Esophagus (tissue), 2 donors: Measurements from ENCODE around the gene KRT83. TPM values are rescaled to one million over a fixed set of nuclear protein-coding genes. Genes with fewer than 3 reads are reported as not detected.
"Not testable (repeated sequence)": the region's sequence is repeated elsewhere in the genome, so short reads cannot be mapped to it uniquely, and the experiment has no call there.

Experiments
- H3K27ac ChIP-seq, 2 donors: one replicate each; pipeline ENCODE4 v1.5.1; 2013; ENCODE audit warnings: low read depth in 2 of 2, mild to moderate bottlenecking in 2 of 2, inconsistent platforms in 1 of 2, low read length in 1 of 2, moderate library complexity in 1 of 2
- H3K27me3 ChIP-seq, 2 donors: one replicate each; pipeline ENCODE4 v1.6.1; 2013; ENCODE audit warnings: low read length in 2 of 2, control low read depth in 1 of 2, mild to moderate bottlenecking in 1 of 2; ENCODE audit not compliant: insufficient read depth in 2 of 2, control insufficient read depth in 1 of 2
- H3K36me3 ChIP-seq, 2 donors: one replicate each; pipeline ENCODE4 v1.6.1; 2013; ENCODE audit warnings: low read length in 1 of 2; ENCODE audit not compliant: control insufficient read depth in 2 of 2, insufficient read depth in 2 of 2
- H3K4me1 ChIP-seq, 2 donors: one replicate each; pipeline ENCODE4 v1.6.1; 2013; ENCODE audit warnings: low read length in 1 of 2; ENCODE audit not compliant: control insufficient read depth in 2 of 2, insufficient read depth in 2 of 2
- H3K4me3 ChIP-seq, 2 donors: one replicate each; pipeline ENCODE4 v1.5.1; 2013; ENCODE audit warnings: low read length in 2 of 2, mild to moderate bottlenecking in 2 of 2, low read depth in 1 of 2, moderate library complexity in 1 of 2
- H3K9me3 ChIP-seq, 2 donors: one replicate each; pipeline ENCODE4 v1.6.1; 2013; ENCODE audit warnings: mild to moderate bottlenecking in 2 of 2, low read depth in 1 of 2, low read length in 1 of 2, moderate library complexity in 1 of 2; ENCODE audit not compliant: control insufficient read depth in 2 of 2, insufficient read depth in 1 of 2
- WGBS, 2 donors: extraction: QIAGEN DNeasy Blood & Tissue Kit; methylation state at CpG; one replicate each; pipeline ENCODE4 v1.1.7; 2013; 5-methylcytosine and 5-hydroxymethylcytosine counted together
- polyA plus RNA-seq, 2 donors: library from polyadenylated mRNA; stranded (reverse); fragments of 200-250 nt; gene quantifications; one replicate each; pipeline ENCODE4 v1.2.3, GENCODE V29; 2013
- donor health status: healthy with polysubstance abuse.
- donor health status: Bipolar disorder and iron deficiency.

The KRT83 gene
- polyA plus RNA-seq, 2 donors: not detected

DNA sequence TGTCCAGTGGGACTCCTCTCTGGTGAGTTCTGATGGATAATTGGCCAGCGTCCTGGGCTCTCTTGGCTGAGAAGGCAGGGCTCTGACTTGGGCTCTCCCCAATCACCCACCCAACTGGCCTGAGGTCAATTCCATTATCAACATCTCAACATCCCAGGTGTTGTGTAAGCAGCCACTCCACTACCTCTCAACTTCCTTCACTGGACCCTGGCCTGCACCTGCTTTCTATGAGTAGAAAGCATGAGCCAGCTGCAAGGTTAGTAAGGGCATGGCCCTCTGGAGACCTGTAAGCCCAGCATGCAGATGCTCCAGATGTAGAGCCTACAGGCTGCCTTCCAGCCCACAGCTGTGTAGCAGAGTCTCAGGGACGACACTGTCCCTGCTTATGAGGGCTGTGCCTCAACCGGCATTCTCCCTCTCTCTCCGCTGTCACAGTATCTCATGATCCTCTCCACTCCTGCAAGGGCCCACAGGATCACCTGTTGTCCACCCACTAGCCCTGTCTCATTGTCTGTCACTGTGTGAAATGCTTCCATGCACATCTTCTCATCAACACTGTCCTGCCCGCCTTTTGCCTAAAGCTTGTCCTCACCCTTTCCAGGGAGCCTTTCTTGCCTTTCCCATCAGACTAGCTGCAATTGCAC is 24.5 kb downstream of the KRT83 start:
- no peak overlapping the region for H3K4me3 ChIP-seq
- no peaks in the 10 kb centered on the region for H3K9me3 ChIP-seq
- 90 to 92% methylated on average over 5 of the region's 5 CpGs for WGBS, 2 donors
- H3K36me3 ChIP-seq: peaks cover 0 to 2% of the 10 kb centered on the region in 2 donors
- H3K27me3 ChIP-seq: peaks cover 0 to 2% of the 10 kb centered on the region in 2 donors
- no peaks in the 10 kb centered on the region for H3K4me1 ChIP-seq
- no peak overlapping the region for H3K27ac ChIP-seq

GRCh38 chr12:52295663-52296062 is 25.5 kb downstream of the KRT83 start:
- Histone ChIP-seq H3K9me3 (no peaks in the 10 kb centered on the region), H3K4me1 (no peaks in the 10 kb centered on the region), H3K27ac (no peak overlapping the region), H3K36me3 (peaks cover 0 to 2% of the 10 kb centered on the region in 2 donors), H3K4me3 (no peak overlapping the region), H3K27me3 (peaks cover 0 to 2% of the 10 kb centered on the region in 2 donors)
- 76 to 83% methylated on average over 1 of the region's 1 CpG for WGBS, 2 donors

- Histone ChIP-seq H3K4me3 (no peak overlapping the region), H3K36me3 (peaks cover 0 to 2% of the 10 kb centered on the region in 2 donors), H3K4me1 (no peaks in the 10 kb centered on the region), H3K9me3 (no peaks in the 10 kb centered on the region), H3K27me3 (peaks cover 0 to 2% of the 10 kb centered on the region in 2 donors), H3K27ac (no peak overlapping the region)
- WGBS, 2 donors: 32 to 38% methylated on average over 1 of the region's 1 CpG
Observed at GRCh38 chr12:52294803-52295202, 26.4 kb downstream of the KRT83 start.

GRCh38 chr12:52293926-52294325 is 27.3 kb downstream of the KRT83 start:
- no peak overlapping the region for H3K4me3 ChIP-seq
- no peaks in the 10 kb centered on the region for H3K4me1 ChIP-seq
- WGBS, 2 donors: 91 to 100% methylated on average over 1 of the region's 1 CpG
- no peaks in the 10 kb centered on the region for H3K9me3 ChIP-seq
- H3K27me3 ChIP-seq: peaks cover 0 to 2% of the 10 kb centered on the region in 2 donors
- H3K36me3 ChIP-seq: peaks cover 0 to 2% of the 10 kb centered on the region in 2 donors
- H3K27ac ChIP-seq: no peak overlapping the region

- Histone ChIP-seq H3K27ac (no peak within 1 kb of the TSS), H3K27me3 (peaks cover 0 to 2% of the 10 kb centered on the region in 2 donors), H3K4me1 (no peaks in the 10 kb centered on the region), H3K9me3 (no peaks in the 10 kb centered on the region), H3K4me3 (no peak within 1 kb of the TSS), H3K36me3 (no peaks in the 10 kb centered on the region)
- WGBS, 2 donors: 60 to 61% methylated on average over 20 to 24 of the region's 32 CpGs
Observed at GRCh38 chr12:52291267-52291935, 29.8 kb downstream of the KRT83 start, which contains the start of gene KRT81. Gene KRT81 (minus strand): TSS chr12:52291534. CDS start chr12:52291465, 69 bp downstream.

DNA sequence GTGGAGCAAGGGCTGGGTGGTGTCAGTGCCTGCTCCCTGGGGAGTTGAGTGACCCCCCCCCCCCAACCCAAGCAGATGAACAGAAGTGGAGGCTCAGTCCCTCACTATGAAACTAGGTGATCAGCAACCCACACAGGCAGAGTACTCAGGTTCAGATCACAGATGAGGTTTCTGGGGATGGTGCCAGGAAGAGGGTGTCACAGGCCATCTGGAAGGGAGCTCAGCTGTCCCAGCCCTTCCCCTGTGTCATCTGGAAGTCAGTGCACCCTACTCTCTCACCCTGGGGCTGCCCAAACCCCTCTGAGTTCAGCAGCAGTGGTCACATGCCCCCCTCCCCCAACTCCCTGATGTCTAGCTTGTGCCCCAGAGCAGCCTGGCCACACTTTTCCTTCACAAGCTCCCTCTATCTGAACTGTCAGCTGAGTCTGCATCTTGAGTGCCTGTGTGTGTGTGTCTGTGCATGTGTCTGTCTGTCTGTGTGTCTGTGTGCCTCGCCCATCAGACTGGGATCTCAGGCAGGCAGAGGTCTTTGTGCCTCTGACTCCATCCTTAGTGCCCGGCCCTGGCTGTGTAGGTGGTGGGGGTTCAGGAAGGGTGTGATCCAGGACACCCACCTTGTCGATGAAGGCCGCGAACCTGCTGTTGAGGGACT is 30.6 kb downstream of the KRT83 start:
- not testable (repeated sequence) for H3K36me3 ChIP-seq, H3K27me3 ChIP-seq, H3K4me1 ChIP-seq, H3K4me3 ChIP-seq, H3K27ac ChIP-seq, H3K9me3 ChIP-seq
- WGBS, 2 donors: no CpG with 5 or more reads among the region's 5 CpGs

DNA sequence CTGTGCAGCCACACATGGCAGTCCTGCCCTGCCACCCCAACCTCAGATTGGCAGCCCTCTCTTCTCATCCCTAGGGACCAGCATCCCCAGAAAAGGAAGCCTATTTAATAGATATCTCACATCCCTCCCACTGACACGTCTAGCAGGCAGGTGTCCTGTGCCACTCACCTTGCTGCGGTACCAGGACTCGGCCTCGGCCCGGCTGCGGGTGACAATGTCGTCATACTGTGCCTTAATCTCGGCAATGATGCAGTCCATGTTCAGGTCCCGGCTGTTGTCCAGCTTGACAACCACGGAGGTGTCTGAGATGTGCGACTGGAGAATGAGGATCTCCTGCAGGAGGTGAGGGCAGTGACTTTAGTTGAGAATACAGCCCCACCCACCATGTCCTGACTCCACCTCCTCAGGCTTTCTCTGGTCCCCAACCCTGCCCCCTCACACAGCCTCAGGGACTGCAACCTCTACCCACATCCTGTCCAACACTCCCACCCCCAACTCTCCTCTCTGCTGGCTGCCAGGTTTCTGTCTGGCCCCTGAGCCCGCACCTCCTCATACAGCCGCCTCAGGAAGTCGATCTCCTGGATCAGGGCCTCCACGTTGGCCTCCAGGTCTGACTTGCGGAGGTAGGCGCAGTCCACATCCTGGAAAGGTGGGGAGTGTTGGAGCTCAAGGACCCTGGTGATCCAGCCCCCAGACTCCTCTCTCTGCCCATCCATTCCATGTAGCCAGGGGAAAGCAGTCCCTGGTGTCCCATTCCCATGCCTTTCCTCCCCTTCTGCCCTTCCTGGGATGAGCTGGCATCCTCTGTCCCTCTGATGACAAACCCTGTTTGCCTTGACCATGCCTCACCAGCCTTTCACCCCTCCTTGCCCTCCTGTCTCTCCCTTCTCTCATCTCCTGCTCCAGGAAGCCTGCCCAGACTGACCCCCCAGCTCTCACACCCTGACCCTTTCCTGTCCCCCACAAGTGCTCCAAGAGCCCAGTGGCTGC is 33.1 kb downstream of the KRT83 start:
- 81 to 84% methylated on average over 17 of the region's 17 CpGs for WGBS, 2 donors
- not testable (repeated sequence) for H3K36me3 ChIP-seq, H3K9me3 ChIP-seq, H3K4me1 ChIP-seq, H3K4me3 ChIP-seq, H3K27me3 ChIP-seq, H3K27ac ChIP-seq

DNA sequence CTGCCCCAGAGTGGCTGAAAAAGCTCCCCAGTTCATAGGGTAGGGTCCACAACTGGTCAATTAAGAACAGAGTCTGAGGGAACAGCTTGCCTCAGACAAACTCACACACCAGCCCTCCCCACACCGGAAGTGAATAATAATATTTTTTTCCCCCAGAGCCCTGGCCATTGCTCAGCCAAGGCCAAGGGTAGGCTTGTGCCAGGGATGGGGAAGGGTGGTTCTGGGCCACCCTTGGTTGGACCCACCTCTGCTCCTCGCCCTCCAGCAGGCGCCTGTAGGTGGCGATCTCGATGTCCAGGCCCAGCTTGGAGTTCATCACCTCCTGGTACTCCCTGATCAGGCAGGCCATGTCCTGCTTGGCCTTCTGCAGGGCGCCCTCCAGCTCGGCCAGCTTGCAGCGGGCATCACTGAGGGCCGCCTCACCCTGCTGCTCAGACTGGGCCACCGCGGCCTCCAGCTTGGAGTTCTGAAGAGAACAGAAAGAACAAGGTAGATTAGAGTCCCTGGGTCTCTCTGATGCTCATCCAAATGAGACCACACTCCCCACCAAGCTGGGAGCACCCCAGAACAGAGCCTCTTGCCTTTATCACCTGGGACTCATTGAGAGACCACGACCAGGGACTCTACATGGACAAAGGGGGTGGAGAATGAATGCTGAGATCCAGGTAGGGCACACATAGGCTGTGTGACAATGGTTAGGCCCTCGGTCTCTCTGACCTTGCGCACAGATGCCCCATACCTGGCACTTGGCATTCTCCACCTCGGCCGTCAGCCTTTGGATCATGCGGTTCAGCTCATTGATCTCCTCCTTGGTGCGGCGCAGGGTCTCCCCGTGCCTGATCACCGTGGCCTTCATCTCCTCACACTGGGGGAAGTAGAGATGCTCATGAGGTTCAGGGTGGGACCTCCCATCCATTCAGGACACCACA is 34.1 kb downstream of the KRT83 start:
- H3K4me3 ChIP-seq, H3K27me3 ChIP-seq, H3K36me3 ChIP-seq, H3K9me3 ChIP-seq, H3K4me1 ChIP-seq, H3K27ac ChIP-seq: not testable (repeated sequence)
- WGBS, 2 donors: 85 to 91% methylated on average over 17 to 21 of the region's 21 CpGs
